ENCODE data around the gene APOBEC3A.
A peak's percentile ranks its signal among the peaks of the same experiment; 100 is the strongest.

APOBEC3A gene

GRCh38 chr22:39010946-39011345 is 53.5 kb downstream of the APOBEC3A start:
- no peak overlapping the region for H3K9ac ChIP-seq
- H4K20me1 ChIP-seq = no peaks in the 10 kb centered on the region
- no peaks in the 10 kb centered on the region for H3K36me3 ChIP-seq
- H3K9me3 ChIP-seq (replicated peaks in 1 of 11) = no peaks in the 10 kb centered on the region
- TF ChIP-seq Cebpa-rat (IDR thresholded peaks at IDR 0.05) = no peak
- peaks cover 19 to 41% (median 33%) of the 10 kb centered on the region in 10 experiments for H3K4me1 ChIP-seq
- H3K4me3 ChIP-seq = no peak overlapping the region
- peak overlapping the region in 8 of 11 experiments; percentile 18 to 67 (median 41); a peak in 15 of 22 replicates for H3K4me2 ChIP-seq
- H3K27ac ChIP-seq = no peak overlapping the region
- H3K27me3 ChIP-seq = no peaks in the 10 kb centered on the region

All from BLaER1 treated with 17β-estradiol and CSF1 and Interleukin-3, amounts not matched to agents 10 nM and 100 nM (cell line).